Hepatocyte (in vitro differentiated cells): ENCODE data around the gene SGO2.

Experiments
- EZH2phosphoT487 ChIP-seq: fragments of 200-600 bp; sonication (generic); IDR thresholded peaks from one replicate; pipeline ENCODE4 v1.6.1; 2018; ENCODE audit warnings: antibody characterized with exemption, mild to moderate bottlenecking, low read depth, moderate library complexity; ENCODE audit not compliant: unreplicated experiment, severe bottlenecking
- TF ChIP-seq, protein P1 (sequence below): fragments of 200-600 bp; sonication (generic); IDR thresholded peaks from 2 replicates; pipeline ENCODE4 v1.5.1; 2016; ENCODE audit warnings: antibody characterized with exemption, mild to moderate bottlenecking; ENCODE audit not compliant: poor library complexity

DNA sequence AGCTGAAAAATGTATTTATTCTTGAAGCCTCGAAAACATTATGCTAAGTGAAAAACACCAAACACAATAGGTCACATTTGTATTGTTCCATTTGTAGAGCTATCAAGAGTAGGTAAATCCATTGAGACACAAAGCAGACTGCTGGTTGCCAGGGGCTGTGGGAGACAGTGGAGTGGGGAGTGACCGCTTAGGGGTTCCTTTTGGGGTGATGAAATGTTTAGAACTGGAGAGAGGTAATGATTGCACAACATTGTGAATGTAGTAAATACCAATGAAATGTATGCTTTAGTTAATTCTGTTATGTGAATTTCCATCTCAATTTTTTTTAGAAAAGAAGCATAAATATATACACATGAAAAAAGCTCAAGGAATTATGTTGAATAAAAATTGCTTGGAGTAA lies 32.0 kb upstream of the SGO2 start:
- TF ChIP-seq, protein P1, sequence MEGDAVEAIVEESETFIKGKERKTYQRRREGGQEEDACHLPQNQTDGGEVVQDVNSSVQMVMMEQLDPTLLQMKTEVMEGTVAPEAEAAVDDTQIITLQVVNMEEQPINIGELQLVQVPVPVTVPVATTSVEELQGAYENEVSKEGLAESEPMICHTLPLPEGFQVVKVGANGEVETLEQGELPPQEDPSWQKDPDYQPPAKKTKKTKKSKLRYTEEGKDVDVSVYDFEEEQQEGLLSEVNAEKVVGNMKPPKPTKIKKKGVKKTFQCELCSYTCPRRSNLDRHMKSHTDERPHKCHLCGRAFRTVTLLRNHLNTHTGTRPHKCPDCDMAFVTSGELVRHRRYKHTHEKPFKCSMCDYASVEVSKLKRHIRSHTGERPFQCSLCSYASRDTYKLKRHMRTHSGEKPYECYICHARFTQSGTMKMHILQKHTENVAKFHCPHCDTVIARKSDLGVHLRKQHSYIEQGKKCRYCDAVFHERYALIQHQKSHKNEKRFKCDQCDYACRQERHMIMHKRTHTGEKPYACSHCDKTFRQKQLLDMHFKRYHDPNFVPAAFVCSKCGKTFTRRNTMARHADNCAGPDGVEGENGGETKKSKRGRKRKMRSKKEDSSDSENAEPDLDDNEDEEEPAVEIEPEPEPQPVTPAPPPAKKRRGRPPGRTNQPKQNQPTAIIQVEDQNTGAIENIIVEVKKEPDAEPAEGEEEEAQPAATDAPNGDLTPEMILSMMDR = no peak
- TF ChIP-seq EZH2phosphoT487 = no peak
